ENCODE results near the gene ZDHHC4.

- no peak for TF ChIP-seq POLR2AphosphoS5 (IDR thresholded peaks at IDR 0.05; ENCODE audit: low read depth, low read length)
- no peak for TF ChIP-seq POLR2A (IDR thresholded peaks at IDR 0.05; ENCODE audit: control extremely low read depth in 1 of 2, low read depth in 2 of 2, low read length in 2 of 2)
Observed at GRCh38 chr7:6536262-6537260, 40.7 kb upstream of the ZDHHC4 start.

All from H1 (cell line).